Measurements from ENCODE around the gene ZNF205. TPM values are rescaled to one million over a fixed set of nuclear protein-coding genes. Genes with fewer than 3 reads are reported as not detected.
A peak's percentile ranks its signal among the peaks of the same experiment; 100 is the strongest.

Gene ZNF205
- total and polyA plus RNA-seq, 2 of the 13 experiments (the other 11 are each of a cell fraction or from before 2014, with no cell fraction given): 5.8 to 10.2 TPM

- no peak for TF ChIP-seq SOX6 (IDR thresholded peaks at IDR 0.05)
- peak; percentile 65 for TF ChIP-seq SOX6 (CRISPR knock-in tag; IDR thresholded peaks at IDR 0.05)
- TF ChIP-seq ZNF83 (CRISPR knock-in tag; IDR thresholded peaks at IDR 0.05; ENCODE audit: borderline replicate concordance): peak; percentile 14; the same call in 1 of the 2 replicates
- peak; percentile 38; the same call in 1 of the 2 replicates for TF ChIP-seq MAZ (IDR thresholded peaks at IDR 0.05; ENCODE audit: borderline replicate concordance, low read depth, low read length)
- TF ChIP-seq MAZ (CRISPR knock-in tag; IDR thresholded peaks at IDR 0.05; ENCODE audit: low read depth): peak; percentile 75
- TF ChIP-seq POLR2AphosphoS5 (IDR thresholded peaks at IDR 0.05; ENCODE audit: low read depth, low read length): peak; percentile 72
- 0 out of 2 replicates have a peak, but pooled peaks have one; percentile 48 for TF ChIP-seq ZNF136 (CRISPR knock-in tag; IDR thresholded peaks at IDR 0.05; ENCODE audit: low read depth)
- no peak for TF ChIP-seq ZNF576 (CRISPR knock-in tag; IDR thresholded peaks at IDR 0.05)
- peak; percentile 45; the same call in 1 of the 2 replicates for TF ChIP-seq HMG20A (CRISPR knock-in tag; IDR thresholded peaks at IDR 0.05; ENCODE audit: borderline replicate concordance)
- peak; percentile 43; the same call in 1 of the 2 replicates for TF ChIP-seq ZBTB39 (CRISPR knock-in tag; IDR thresholded peaks at IDR 0.05)
- peak; percentile 62 for TF ChIP-seq ASH2L (IDR thresholded peaks at IDR 0.05; ENCODE audit: insufficient read length, low read depth, low read length)
- TF ChIP-seq ZBTB1 (CRISPR knock-in tag; IDR thresholded peaks at IDR 0.05; ENCODE audit: borderline replicate concordance): no peak
- TF ChIP-seq ZNF670 (CRISPR knock-in tag; IDR thresholded peaks at IDR 0.05; ENCODE audit: borderline replicate concordance): 0 out of 2 replicates have a peak, but pooled peaks have one; percentile 28
- no peak for TF ChIP-seq RBM39 (IDR thresholded peaks at IDR 0.05; ENCODE audit: low read depth, low read length, poor library complexity, severe bottlenecking)
- TF ChIP-seq ZNF713 (CRISPR knock-in tag; IDR thresholded peaks at IDR 0.05): 0 out of 2 replicates have a peak, but pooled peaks have one; percentile 50
- 0 out of 2 replicates have a peak, but pooled peaks have one; percentile 61 for TF ChIP-seq FOXC1 (CRISPR knock-in tag; IDR thresholded peaks at IDR 0.05; ENCODE audit: borderline replicate concordance)
- TF ChIP-seq ZFY (CRISPR knock-in tag; IDR thresholded peaks at IDR 0.05): peak; percentile 57; the same call in 1 of the 2 replicates
- TF ChIP-seq, protein P1, sequence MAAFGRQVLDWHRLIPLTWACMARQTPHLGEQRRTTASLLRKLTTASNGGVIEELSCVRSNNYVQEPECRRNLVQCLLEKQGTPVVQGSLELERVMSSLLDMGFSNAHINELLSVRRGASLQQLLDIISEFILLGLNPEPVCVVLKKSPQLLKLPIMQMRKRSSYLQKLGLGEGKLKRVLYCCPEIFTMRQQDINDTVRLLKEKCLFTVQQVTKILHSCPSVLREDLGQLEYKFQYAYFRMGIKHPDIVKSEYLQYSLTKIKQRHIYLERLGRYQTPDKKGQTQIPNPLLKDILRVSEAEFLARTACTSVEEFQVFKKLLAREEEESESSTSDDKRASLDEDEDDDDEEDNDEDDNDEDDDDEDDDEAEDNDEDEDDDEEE (CRISPR knock-in tag; IDR thresholded peaks at IDR 0.05): peak; percentile 25; the same call in 1 of the 2 replicates
- TF ChIP-seq HINFP (CRISPR knock-in tag; IDR thresholded peaks at IDR 0.05; ENCODE audit: low read depth): 0 out of 2 replicates have a peak, but pooled peaks have one; percentile 21
- no peak for TF ChIP-seq HNRNPH1 (optimal IDR thresholded peaks at IDR 0.05; ENCODE audit: low read depth, low read length)
- no peak for TF ChIP-seq TCF12 (IDR thresholded peaks at IDR 0.05)
- 0 out of 2 replicates have a peak, but pooled peaks have one; percentile 16 for TF ChIP-seq TCF12 (CRISPR knock-in tag; IDR thresholded peaks at IDR 0.05)
- TF ChIP-seq NFKBIZ (CRISPR knock-in tag; IDR thresholded peaks at IDR 0.05): peak; percentile 76; the same call in 1 of the 2 replicates
- no peak for TF ChIP-seq SP2 (CRISPR knock-in tag; IDR thresholded peaks at IDR 0.05)
Measured at GRCh38 chr16:3065069-3065741, 47.2 kb upstream of the ZNF205 start, which contains the start of gene IL32 (continued).

Data from HepG2 (cell line).